DOHH2 (cell line): ENCODE results near the gene GRB14.

Source experiments
- EZH2phosphoT487 ChIP-seq: fragments of 200-600 bp; sonication (generic); IDR thresholded peaks from 2 replicates; pipeline ENCODE4 v1.6.1; 2017; ENCODE audit warnings: borderline replicate concordance, mild to moderate bottlenecking, antibody characterized with exemption, low read length, moderate library complexity, mixed read lengths
- TF ChIP-seq, protein P1 (sequence below): fragments of 200-600 bp; sonication (generic); IDR thresholded peaks from one replicate; pipeline ENCODE4 v1.5.1; 2014; ENCODE audit warnings: antibody characterized with exemption, mild to moderate bottlenecking, low read depth, low read length; ENCODE audit not compliant: poor library complexity, severe bottlenecking

DNA sequence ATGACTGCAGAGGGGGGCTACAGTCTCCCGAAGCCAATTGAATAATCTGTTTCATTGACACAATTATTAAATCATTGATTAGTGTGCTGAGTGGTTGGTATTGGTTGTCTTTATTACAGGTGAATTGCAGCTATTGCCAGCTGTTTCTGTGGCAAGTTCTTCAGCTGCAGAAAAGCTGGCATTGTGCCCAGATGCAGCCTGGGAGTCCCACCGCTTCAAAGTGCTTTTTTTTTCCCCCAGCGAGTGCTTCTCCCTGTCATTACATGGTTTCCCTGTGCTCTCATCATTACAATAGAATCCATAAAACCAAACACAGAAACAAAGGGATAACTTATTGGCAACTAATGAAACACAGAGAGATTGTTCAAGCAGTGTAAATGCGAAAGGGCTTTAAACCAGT lies 164.7 kb downstream of the GRB14 start:
- TF ChIP-seq, protein P1, sequence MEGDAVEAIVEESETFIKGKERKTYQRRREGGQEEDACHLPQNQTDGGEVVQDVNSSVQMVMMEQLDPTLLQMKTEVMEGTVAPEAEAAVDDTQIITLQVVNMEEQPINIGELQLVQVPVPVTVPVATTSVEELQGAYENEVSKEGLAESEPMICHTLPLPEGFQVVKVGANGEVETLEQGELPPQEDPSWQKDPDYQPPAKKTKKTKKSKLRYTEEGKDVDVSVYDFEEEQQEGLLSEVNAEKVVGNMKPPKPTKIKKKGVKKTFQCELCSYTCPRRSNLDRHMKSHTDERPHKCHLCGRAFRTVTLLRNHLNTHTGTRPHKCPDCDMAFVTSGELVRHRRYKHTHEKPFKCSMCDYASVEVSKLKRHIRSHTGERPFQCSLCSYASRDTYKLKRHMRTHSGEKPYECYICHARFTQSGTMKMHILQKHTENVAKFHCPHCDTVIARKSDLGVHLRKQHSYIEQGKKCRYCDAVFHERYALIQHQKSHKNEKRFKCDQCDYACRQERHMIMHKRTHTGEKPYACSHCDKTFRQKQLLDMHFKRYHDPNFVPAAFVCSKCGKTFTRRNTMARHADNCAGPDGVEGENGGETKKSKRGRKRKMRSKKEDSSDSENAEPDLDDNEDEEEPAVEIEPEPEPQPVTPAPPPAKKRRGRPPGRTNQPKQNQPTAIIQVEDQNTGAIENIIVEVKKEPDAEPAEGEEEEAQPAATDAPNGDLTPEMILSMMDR = no peak
- no peak for TF ChIP-seq EZH2phosphoT487
